Smooth muscle cell of the brain vasculature (primary cell): ENCODE measurements around the gene FNDC3A.
A peak's percentile ranks its signal among the peaks of the same experiment; 100 is the strongest.

ENCODE experiments used
- DNase-seq: peaks from one replicate; pipeline ENCODE4 v3.0.0-alpha.2; 2012; ENCODE audit warnings: low read depth, low spot score

FNDC3A gene

GRCh38 chr13:49218493-49219051, 242.9 kb downstream of the FNDC3A start:
- no peak for DNase-seq

- no peak for DNase-seq
Observed at GRCh38 chr13:49219647-49220035, 243.9 kb downstream of the FNDC3A start.

- no peak for DNase-seq
Observed at GRCh38 chr13:49220036-49220855, 244.5 kb downstream of the FNDC3A start, which contains the start of gene MLNR. MLNR (plus strand) TSS chr13:49220338; CDS start chr13:49220338, 0 bp downstream.

- no peak for DNase-seq
Observed at GRCh38 chr13:49220856-49221589, 245.3 kb downstream of the FNDC3A start.

GRCh38 chr13:49221590-49221965, 245.9 kb downstream of the FNDC3A start:
- DNase-seq = no peak

GRCh38 chr13:49225223-49226042, 249.7 kb downstream of the FNDC3A start:
- DNase-seq = no peak

- DNase-seq = no peak
Observed at GRCh38 chr13:49226613-49227012, 250.9 kb downstream of the FNDC3A start.

GRCh38 chr13:49234741-49235140, 259.0 kb downstream of the FNDC3A start:
- DNase-seq = no peak

GRCh38 chr13:49235856-49236431, 260.2 kb downstream of the FNDC3A start:
- DNase-seq = no peak

GRCh38 chr13:49238621-49239020, 262.9 kb downstream of the FNDC3A start:
- no peak for DNase-seq

- no peak for DNase-seq
Observed at GRCh38 chr13:49240017-49240416, 264.3 kb downstream of the FNDC3A start.

GRCh38 chr13:49241296-49241695, 265.6 kb downstream of the FNDC3A start:
- DNase-seq = no peak

GRCh38 chr13:49245101-49245500, 269.4 kb downstream of the FNDC3A start:
- DNase-seq = no peak

- DNase-seq = no peak
Observed at GRCh38 chr13:49246850-49247642, 271.3 kb downstream of the FNDC3A start.

GRCh38 chr13:49247643-49248621, 272.2 kb downstream of the FNDC3A start, which contains the start of gene CDADC1:
CDADC1 (plus strand) TSS chr13:49247925; CDS start chr13:49248038, 113 bp downstream.
- peak; percentile 87 for DNase-seq

- DNase-seq = no peak
Observed at GRCh38 chr13:49248622-49249002, 272.9 kb downstream of the FNDC3A start.

- no peak for DNase-seq
Observed at GRCh38 chr13:49251326-49251725, 275.6 kb downstream of the FNDC3A start.

GRCh38 chr13:49253310-49253709, 277.6 kb downstream of the FNDC3A start:
- DNase-seq = no peak

GRCh38 chr13:49254007-49254406, 278.3 kb downstream of the FNDC3A start:
- no peak for DNase-seq
